ENCODE results near the gene CD86.

Gene CD86

DNA sequence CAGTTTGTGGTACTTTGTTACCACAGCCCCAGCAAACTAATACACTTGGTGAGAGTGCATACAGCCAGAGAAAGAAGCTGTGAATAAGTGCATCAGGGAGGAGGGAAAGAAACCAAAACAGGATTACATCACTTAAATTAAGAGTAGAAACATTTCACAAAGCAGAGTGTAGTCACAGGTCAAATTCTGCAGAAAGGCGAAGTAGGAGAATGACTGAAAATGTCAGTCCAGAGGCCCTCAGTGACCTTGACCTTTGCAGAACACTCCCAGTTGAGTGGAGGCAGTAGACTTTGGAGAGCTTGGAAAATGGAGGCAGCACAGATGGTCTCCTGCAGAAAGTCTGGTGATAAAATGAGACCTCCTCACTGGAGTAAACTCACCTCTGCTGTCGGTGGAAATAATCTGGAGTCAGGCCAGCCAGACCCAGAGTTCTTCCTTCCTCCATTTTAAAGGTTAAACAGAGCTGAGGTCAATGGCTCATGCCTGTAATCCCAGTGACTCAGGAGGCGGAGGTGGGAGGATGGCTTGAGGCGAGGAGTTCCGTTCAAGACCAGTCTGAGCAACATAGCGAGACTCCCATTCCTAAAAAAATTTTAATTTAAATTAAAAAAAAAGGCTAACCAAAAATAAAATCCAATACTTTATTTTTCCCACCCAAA lies 5.0 kb downstream of the CD86 start:
- no peak for DNase-seq (ENCODE audit: low read depth in 2 of 2)

DNA sequence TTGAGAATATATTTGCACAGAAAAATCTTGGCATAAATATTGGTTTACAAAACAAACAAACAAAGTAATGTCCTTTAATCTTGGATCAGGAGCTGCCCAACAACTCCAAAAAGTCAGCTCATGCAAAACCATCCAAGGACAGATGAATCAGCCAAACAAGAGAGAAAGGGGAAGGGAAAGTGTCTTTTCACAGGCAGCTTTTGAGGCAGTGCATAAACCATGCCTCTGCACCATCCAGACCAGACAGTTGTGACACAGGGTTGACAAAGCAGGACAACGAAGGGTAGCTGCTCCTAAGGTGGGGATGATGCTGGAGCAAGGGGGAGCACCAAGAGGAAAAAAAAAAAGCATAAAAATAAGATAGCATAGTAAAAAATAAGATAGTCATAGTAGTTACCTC lies 8.7 kb downstream of the CD86 start:
- no peak for DNase-seq (ENCODE audit: low read depth in 2 of 2)

DNA sequence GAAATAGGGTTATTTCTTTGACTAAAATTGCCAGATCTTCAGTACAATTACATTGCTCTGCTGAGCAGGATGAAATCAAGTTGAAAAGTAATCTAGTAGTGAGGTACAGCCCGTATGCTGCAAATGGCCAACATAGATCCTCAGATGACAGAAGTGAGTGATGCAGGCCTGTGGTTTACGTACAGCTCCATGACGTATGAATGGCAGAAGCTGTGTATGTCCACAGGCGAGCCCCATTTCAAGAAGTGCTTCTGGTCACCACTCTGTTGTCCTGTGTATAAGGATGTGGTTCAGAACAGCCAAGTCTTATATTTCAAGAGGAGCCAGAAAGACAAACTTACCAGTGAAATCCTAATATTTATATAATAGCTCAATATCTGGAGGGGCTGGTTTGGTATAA lies 9.2 kb downstream of the CD86 start:
- DNase-seq (ENCODE audit: low read depth in 2 of 2), result no peak

DNA sequence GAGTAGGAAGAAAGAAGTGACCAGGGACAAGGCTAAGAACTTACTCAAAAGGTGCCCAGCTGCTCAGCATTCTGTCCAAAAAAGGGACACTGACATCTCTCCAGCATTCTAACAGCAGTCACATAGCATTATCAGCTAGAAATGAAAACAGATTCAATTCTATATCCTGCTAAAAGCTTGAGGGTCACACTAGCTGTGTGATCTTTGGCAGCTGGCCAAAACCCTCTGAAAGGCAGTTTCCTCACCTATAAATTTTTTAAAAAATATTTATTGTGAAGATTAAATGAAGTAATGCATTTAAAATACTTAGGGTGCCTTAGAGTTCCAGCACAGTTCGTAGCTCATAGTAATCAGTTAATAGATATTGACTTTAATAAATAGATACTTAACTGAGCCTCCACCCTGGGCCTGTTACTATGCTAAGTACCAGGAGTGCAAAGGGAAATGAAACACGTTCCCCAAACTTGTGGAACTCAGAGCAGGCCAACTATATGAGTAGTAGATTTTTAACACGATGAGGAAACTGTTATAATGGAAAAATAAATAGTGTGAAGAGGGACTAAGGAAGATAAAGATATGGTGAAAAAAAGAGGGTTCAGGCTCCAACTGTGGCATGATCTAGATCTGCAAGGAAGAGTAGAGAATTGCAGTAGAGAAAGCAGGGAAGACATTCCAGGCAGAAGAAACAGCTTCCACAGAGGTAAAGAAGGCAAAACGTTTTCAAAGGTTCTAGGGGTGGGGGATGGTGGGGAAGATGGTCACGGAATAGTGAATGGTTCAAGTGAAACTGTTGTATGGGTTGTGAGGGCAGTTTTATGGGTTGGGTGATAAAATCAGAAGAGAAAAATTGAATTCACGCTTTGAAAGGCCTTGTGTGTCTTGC lies 11.4 kb downstream of the CD86 start:
- DNase-seq (ENCODE audit: low read depth in 2 of 2), result no peak

DNA sequence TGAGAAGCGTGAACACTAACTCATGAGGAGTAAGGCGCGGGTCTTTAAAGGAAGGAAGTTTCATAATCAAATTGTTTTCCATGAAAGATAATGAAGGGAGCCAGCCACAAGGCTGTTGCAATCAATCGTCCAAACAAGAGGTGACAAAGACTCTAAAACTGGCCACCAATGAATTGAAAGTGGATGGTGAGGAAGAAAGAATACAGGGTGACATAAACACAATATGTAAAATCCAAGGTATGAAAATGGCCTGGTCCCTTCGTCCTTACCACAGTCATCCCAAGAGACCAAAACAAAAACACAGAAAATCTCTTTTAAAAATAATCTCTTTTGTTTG lies 12.0 kb downstream of the CD86 start:
- DNase-seq (ENCODE audit: low read depth in 2 of 2), result no peak

DNA sequence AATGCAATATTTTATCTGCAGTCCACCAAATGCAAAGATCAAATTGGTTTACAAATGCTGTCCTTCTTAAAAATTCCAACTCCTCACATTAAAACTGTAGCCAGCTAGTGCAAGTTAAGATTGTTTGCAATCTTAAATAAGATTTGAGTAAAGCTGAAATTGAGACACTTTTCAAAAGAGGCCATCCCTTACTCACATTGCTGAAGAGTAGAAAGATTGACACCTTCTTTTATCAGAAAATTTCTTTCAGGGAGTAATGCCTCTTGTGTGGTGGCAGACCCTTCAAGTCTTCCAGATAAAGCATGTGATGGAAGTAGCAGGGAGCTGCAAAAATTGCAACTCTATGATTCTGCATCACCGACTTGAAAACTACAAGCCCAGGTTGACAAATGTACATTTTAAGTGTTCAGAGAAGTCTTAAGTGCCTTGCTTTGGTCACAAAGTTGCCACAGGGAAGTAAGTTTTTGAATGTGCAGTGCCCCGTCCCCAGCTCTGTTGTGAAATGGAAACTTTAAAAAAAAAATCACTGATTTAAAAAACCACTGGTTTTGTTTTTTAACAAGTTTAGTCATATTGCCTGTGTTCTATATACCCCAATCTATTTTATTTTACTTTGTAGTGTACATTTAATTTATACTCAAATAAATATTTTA lies 12.6 kb downstream of the CD86 start:
- no peak for DNase-seq (ENCODE audit: low read depth in 2 of 2)

DNA sequence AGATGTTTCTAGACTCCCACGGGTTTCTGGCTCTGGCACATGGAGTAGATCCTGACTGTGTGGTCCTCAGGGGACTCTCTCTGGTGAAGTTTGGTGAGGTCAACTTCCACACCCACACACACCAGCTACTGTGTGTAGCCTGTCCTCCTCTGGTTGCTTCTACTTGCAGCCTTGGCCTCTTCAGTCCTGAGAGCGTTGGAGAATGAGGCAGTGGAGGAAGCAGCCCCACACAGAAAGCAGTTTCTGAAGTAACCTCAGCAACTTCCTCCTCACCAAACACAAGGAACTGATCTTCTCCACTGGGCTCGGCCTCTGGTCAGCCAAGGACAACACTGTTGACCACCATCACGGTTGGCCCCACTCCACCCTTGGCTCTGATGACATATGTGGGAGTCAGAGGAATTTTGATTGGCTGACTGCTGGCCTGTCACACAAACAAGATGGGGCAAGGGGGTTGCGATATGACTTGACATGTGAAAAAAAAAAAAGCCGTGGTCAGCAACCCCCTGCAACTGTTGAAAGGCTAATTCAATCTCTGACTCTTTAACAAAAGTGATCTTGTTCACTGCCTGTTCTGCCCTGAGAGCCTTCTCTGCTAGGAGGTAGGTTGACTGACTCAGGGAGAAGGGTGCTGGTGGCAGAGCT lies 19.6 kb downstream of the CD86 start:
- peak in 1 of 2 donors; percentile 5 for DNase-seq (ENCODE audit: low read depth in 2 of 2)

DNA sequence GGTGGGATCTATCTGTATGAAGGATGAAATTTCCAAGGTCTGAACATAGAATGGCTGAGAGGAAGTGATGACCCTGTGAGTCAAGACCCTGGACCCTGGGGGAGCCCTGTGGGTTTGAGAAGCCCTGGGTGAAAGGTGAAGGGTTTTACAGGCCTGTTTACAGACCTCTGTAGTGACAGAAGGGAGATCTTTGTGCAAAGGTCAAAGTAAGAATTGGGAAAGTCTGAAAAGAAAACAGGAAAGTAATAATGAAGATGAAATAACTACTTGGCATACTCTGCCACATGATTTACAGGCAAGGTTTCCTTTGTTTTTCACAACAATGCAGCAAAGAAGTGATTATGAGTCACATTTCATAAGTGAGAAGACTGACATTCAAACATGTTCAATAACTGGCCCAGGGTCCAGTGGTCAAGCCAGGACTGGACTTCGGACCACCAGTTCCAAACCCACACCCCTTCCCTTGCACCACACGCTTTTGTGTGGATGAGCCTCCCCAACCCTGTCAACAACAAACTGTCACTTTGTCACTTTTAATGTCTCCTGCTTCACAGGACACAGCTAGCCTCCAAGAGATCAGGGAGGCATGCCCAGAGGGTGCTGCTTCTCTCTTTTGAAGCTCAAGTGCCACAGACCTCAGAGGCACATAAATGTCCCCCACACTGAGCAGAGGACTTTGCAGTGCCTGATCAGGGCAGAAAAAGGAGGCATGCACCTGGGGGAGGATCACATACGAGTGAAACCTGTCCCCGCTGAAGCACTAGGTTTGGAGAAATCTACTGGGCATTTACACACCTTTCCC lies 21.5 kb downstream of the CD86 start:
- no peak for DNase-seq (ENCODE audit: low read depth in 2 of 2)

DNA sequence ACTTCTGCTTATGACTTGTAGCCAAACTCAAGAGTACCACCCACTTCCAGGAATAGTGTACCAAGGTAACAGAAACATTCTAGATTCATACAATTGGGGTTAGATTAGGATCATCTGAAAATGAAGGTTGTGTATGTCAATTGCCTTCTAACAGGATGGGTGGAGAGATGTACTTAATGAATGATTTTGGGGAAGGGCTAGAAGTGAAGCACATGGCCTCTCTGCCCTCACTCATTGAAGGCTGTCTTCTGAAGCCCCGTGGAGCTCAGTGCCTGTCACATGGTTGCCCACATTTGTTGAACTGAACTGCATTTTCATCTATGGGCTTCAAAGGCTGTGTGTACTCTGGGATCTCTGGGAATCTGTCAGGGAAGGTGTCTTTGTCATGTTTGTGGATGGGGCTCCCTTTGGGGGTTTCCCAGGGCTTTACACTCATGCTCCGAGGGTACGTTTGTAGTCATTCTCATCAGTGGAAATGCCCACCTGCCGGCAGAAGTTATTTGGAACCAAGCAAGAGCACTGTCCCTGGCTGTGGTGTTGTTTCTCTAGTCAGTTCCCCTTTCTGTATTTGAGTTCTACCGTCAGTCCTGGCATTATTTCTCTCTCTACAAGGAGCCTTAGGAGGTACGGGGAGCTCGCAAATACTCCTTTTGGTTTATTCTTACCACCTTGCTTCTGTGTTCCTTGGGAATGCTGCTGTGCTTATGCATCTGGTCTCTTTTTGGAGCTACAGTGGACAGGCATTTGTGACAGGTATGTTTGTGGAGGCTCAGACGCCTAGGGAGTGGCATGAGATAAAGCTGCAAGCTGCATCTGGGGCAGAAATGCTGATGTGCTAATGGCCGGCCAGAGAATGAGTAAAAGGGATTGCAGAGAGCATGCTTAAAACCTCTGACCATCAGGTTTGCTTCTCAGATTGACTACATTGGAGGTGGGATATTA lies 22.4 kb downstream of the CD86 start:
- DNase-seq (ENCODE audit: low read depth in 2 of 2), result no peak

DNA sequence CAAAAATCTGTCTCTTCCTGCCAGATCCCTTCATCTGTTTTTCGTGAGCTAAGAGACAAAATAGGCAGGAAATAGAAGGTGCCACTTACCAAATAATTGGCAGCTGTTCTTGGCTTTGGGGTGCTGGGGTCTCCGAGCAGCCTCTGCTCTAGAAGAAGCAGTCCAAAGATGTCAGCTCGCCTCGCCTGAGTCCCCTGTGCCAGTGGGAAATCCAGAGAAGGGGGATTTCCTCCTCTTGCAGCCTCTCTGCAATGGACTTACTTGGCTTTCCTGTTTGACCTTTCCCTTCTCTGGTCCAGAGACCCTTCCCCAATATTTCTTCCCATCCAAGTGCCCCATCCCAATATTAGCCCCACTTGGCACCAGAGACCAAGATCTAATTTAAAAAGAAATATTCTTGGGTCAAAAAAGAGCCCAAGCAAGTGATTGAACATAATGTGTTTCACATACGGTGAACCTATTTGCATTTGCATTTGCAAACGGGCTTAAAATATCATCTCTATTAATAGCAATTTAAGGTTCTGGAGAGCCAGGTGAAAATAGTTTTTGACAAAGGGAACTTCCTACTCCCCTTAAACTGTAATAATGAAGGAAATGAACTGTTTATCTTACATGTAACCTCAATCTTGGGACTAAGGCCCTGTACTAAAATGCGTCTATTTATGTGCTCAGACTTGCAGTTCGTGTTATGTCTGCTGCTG lies 23.2 kb downstream of the CD86 start:
- no peak for DNase-seq (ENCODE audit: low read depth in 2 of 2)

DNA sequence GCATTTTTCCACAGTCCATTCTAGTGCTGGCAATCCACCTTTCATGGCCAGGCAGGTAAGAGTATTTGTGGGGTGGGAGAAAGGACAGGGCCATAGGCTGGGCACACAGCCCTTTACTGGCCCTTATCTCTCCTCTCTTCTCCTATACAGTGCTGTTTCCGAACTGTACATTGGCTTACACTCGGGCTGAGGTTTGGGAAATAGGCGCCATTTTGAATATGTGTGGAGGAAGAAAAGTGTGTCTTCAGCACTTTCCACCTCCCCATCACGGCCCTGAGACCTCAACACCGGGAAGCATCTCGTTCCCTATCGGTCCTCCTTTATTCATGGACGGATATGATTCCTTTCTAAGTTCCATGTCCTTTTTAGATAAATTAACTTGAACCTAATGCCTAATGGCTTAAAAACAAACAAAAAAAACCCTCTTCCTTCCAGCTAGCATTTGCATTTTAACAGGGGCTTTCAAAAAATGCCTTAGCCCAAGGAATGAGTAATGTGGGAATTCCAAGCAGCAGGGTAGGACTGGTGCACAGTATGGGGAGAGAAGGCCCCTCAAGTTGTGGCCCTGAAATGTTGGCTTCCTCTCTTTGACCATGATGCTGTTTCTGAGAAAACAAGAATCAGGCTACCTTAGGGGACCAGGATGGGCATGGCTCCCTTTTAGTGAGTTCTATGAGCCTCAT lies 24.5 kb downstream of the CD86 start:
- DNase-seq (ENCODE audit: low read depth in 2 of 2), result no peak

DNA sequence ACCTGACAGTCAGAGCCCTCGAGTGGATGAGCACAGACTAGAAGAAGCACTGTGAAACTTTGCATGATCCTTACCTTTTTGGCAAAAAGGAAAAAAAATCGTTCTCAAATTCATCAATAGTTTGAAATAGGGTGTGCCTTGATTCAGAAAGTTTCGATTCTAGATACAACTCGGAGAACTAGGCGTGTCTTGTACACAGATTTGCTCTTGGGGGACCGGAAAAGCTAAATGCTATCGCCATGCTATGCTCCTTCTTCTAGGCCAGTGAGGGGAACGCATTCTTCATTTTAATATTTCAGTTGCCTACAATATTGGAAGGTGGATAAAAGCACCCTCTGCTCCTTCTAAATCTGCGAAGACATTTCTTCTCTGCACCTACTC lies 25.0 kb downstream of the CD86 start:
- DNase-seq (ENCODE audit: low read depth in 2 of 2), result no peak

DNA sequence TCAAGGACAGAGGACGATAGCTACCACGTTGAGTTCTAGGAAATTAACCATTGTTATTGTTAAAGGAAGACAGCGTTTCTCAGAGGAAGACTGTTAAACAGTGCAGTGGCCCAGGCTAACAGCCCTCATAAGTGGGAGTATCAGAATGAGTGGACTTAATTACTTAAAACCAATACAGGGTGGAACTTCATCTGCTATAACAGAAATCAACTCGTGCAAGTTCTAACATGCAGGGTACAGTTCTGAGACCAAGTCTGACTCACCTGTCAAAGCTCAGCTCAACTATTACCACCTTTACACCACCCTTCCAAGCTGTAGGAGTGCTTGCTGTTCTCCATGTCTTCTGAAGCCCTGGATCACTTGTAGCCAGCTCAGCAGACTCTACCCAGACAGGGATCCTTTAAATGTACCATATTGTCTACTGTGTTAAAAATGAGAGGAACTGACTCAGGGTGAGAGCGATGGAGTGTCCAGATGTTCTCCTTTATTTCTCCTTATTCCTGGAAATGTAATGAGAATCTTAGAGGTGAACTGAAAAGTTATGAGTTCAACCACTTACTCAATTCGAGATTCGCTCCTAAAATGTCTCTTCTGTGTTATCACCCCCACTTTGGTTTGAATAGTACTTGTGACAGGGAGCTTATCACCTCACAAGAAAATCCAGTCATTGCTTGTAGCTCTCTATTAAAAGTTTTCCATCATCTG lies 26.5 kb downstream of the CD86 start:
- no peak for DNase-seq (ENCODE audit: low read depth in 2 of 2)

DNA sequence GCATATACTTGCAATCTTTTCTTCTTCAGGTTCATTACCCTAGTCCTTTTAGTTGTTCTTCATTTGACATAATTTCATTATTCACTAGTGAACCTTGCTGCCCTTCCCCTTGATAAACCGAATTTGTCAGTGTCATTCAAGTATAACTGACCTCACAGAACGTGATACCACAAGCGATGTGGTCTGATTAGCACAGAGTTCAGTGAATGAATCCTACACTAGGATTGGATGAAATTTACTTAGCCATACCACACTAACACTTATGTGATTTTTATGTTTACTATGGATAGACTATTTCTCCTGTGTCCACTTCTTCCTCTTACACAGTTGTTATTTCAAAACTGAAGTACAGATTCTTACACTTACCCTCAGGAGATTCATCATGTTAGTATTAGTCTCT lies 27.2 kb downstream of the CD86 start:
- DNase-seq (ENCODE audit: low read depth in 2 of 2), result no peak

DNA sequence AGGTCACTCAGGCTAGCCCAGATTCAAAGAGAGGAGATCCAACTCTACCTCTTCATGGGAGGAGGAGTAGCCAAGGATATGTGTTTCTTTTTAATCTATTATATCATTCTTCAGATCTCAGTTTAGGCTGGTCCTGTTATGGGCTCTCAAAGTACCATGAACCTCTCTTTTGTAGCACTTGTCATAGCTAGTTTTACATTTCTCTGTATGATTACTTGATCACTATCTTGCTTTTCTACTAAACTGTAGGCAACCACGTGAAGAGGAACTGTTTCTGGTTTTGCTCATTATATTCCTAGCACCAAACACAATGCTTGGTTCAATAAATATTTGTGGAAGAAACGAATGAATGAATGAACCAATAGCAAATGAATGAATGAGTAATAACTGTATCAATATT lies 29.6 kb downstream of the CD86 start:
- DNase-seq (ENCODE audit: low read depth in 2 of 2), result no peak

DNA sequence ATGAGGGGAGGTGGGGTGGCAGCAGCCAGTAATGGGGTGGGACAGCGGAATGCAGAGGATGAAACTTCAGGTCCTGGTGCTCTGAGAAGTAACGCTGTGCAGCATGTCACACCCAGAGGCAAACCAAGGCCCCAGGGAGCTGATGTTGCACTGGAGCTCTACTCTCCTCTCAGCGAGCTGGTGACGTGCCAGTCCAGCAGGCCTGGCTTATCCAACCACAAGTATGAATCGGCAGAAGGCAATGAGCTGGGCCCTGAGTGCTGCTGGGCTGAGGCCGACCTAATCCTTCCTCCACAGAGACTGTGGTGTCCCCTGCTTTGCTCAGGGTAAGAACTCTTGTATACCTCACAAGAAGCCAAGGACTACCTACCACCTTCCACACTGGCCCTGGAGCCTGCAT lies 30.5 kb downstream of the CD86 start:
- DNase-seq (ENCODE audit: low read depth in 2 of 2), result no peak

DNA sequence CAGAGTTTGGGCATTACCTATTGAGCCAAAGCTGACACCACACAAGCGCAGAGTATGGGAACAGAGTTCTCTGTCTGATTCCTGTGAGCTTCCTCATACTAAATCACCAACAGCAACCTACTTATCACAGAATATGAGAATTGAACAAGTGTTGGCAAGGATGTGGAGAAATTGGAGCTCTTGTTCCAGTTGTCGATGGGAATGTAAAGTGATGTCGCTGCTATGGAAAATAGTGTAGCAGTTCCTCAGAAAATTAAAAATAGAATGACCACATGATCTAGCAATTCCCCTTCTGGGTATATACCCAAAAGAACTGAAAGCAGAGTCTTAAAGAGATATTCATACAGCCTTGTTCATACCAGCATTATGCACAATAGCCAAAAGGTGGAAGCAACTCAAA lies 33.4 kb downstream of the CD86 start:
- DNase-seq (ENCODE audit: low read depth in 2 of 2), result no peak

DNA sequence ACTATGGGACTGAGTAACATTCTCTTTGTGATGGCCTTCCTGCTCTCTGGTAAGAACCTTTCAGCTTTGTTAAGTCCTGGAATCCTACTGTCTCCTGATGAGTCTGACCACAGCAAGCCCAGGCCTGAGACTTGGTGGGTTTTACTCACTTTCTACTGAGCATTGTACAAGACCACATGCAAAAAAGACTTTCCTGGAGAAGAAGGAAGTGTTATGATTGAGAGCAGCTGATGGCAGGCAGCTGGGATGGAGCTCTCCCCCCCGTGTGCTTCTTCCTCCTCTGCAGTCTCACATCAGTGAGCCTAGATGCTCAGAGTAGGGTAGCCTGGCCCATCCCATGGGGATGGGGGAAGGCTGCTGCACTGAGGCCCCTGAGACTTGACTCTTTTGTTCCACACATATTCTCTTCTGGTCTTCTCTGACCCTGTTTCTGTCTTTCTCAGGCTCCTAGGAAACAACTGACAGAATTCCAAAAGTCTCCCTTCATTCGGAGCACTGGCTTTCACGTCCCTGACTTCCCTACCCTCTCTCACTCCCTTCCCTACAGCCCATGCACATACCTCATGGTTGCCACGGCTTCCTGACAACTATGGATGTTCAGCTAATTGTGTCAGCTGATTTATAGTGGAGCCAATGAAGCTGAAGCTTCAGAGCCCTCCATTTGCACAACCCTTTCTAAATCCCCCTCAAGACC lies 36.6 kb downstream of the CD86 start:
- no peak for DNase-seq (ENCODE audit: low read depth in 2 of 2)
